ENCODE data around the gene CLASRP. TPM values are rescaled to one million over a fixed set of nuclear protein-coding genes. Genes with fewer than 3 reads are reported as not detected.

Gene CLASRP
- total RNA-seq, 1 experiment from 2014 or later: 126 TPM

GRCh38 chr19:45101806-45102205 is 63.0 kb downstream of the CLASRP start:
- intact Hi-C loops (cut with micrococcal nuclease; ENCODE audit: unreplicated experiment): loop anchor here (2.0 kb wide), 1 partner anchor 29 kb away; no protein-coding TSS in a partner anchor

GRCh38 chr19:45102481-45102880 is 63.6 kb downstream of the CLASRP start:
- H3K36me3 Mint-ChIP-seq (ENCODE audit: insufficient read depth, unreplicated experiment): peaks cover 21% of the 10 kb centered on the region

More at GRCh38 chr19:45101806-45102205, 63.0 kb downstream of the CLASRP start:
- TF ChIP-seq, protein P1, sequence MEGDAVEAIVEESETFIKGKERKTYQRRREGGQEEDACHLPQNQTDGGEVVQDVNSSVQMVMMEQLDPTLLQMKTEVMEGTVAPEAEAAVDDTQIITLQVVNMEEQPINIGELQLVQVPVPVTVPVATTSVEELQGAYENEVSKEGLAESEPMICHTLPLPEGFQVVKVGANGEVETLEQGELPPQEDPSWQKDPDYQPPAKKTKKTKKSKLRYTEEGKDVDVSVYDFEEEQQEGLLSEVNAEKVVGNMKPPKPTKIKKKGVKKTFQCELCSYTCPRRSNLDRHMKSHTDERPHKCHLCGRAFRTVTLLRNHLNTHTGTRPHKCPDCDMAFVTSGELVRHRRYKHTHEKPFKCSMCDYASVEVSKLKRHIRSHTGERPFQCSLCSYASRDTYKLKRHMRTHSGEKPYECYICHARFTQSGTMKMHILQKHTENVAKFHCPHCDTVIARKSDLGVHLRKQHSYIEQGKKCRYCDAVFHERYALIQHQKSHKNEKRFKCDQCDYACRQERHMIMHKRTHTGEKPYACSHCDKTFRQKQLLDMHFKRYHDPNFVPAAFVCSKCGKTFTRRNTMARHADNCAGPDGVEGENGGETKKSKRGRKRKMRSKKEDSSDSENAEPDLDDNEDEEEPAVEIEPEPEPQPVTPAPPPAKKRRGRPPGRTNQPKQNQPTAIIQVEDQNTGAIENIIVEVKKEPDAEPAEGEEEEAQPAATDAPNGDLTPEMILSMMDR (IDR thresholded peaks at IDR 0.05; ENCODE audit: unreplicated experiment): no peak
- Mint-ChIP-seq H3K9me3 (ENCODE audit: low read depth, unreplicated experiment) (no peaks in the 10 kb centered on the region), H3K4me1 (ENCODE audit: low read depth, unreplicated experiment) (peaks cover 75% of the 10 kb centered on the region), H3K27ac (ENCODE audit: unreplicated experiment) (peak overlapping the region; percentile 83), H3K27me3 (ENCODE audit: unreplicated experiment) (no peaks in the 10 kb centered on the region), H3K4me3 (ENCODE audit: low read depth, unreplicated experiment) (peak overlapping the region; percentile 54), H3K36me3 (ENCODE audit: insufficient read depth, unreplicated experiment) (peaks cover 28% of the 10 kb centered on the region)
- CTCF ChIA-PET: interaction anchor here (1.3 kb wide), 1 partner anchor 29 kb away, joined by 4 read pairs; no protein-coding TSS in a partner anchor
- no TSS peak for BruUV-seq (replicated peaks)
- no peak for DNase-seq

DNA sequence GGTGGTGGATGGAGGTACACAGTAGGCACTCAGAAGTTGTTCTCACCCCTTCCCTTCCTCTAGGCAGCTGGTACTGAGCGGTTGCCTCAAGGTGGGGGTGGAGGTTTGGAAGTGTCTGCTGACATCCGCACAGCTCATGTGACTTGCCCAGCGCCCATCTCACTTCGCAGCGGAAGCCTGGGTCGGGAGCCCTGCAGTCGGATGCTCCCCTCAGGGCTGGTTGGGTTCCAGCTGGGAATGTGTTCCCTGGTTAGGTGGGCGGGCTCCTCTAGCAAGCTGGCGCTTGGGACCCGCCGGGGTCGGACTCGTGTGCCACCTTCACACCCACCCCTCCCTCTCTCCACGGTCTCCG is 64.3 kb downstream of the CLASRP start:
- no peak overlapping the region for H3K27ac Mint-ChIP-seq (ENCODE audit: unreplicated experiment)
- peaks cover 62% of the 10 kb centered on the region for H3K4me1 Mint-ChIP-seq (ENCODE audit: low read depth, unreplicated experiment)
- H3K4me3 Mint-ChIP-seq (ENCODE audit: low read depth, unreplicated experiment): no peak overlapping the region
- no peak for DNase-seq
- TF ChIP-seq, protein P1 (IDR thresholded peaks at IDR 0.05; ENCODE audit: unreplicated experiment): no peak
- H3K9me3 Mint-ChIP-seq (ENCODE audit: low read depth, unreplicated experiment): no peaks in the 10 kb centered on the region
- CTCF ChIA-PET: interaction anchor here (1.1 kb wide), 2 partner anchors 10 to 11 kb away, joined by 3 to 5 read pairs; partner anchors contain the start of gene PPP1R37
- no TSS peak for BruUV-seq (replicated peaks)
- H3K36me3 Mint-ChIP-seq (ENCODE audit: insufficient read depth, unreplicated experiment): peaks cover 18% of the 10 kb centered on the region
- no peaks in the 10 kb centered on the region for H3K27me3 Mint-ChIP-seq (ENCODE audit: unreplicated experiment)
- intact Hi-C loops (cut with micrococcal nuclease; ENCODE audit: unreplicated experiment): no loop called here

More at GRCh38 chr19:45102481-45102880, 63.6 kb downstream of the CLASRP start:
- H3K9me3 Mint-ChIP-seq (ENCODE audit: low read depth, unreplicated experiment): no peaks in the 10 kb centered on the region
- no peaks in the 10 kb centered on the region for H3K27me3 Mint-ChIP-seq (ENCODE audit: unreplicated experiment)
- no peak overlapping the region for H3K27ac Mint-ChIP-seq (ENCODE audit: unreplicated experiment)
- intact Hi-C loops (cut with micrococcal nuclease; ENCODE audit: unreplicated experiment): no loop called here
- no peak for DNase-seq
- H3K4me3 Mint-ChIP-seq (ENCODE audit: low read depth, unreplicated experiment): no peak overlapping the region
- BruUV-seq (replicated peaks): no TSS peak
- peaks cover 68% of the 10 kb centered on the region for H3K4me1 Mint-ChIP-seq (ENCODE audit: low read depth, unreplicated experiment)
- CTCF ChIA-PET: interaction anchor here (1.1 kb wide), 1 partner anchor 11 kb away, joined by 5 read pairs; no protein-coding TSS in a partner anchor
- TF ChIP-seq, protein P1 (IDR thresholded peaks at IDR 0.05; ENCODE audit: unreplicated experiment): no peak

DNA sequence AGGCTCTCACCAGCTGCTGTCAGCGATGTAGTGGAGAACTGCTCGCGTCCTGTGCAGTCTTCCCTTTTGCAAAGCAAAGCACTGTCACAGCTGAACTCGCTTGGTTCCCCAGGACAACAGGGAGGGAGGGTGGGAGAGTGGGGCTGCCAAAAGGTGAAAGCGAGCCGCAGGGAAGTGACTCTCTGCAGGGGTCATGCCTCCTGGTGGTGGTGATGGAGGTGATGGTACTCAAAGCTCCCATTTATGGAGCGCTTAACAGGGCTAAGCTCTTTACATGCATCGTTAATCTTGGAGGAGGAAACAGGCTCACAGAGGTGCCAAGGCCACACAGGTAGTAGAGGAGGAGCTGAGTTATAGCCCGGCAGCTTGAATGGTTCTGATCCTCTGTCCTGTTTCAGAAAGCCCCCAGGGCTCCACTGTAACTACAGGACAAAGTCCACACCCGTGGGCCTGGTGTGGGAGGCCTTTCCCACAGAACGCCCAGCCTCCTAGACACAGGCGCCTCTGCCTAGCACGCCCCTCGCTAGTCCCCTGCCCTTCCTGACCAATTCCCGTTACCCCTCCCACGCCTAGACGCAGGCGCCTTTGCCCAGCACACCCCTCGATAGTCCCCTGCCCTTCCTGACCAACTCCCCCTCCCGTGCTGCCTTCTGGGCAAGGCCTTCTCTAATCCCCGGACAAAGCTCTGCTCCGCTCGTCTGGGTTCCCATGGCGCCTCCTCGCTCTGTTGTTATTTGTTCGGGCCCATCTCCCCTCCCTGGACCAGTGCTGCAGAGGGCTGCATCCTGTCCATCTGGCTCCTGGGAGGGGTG is 64.9 kb downstream of the CLASRP start:
- Mint-ChIP-seq H3K27ac (ENCODE audit: unreplicated experiment) (no peak overlapping the region), H3K4me3 (ENCODE audit: low read depth, unreplicated experiment) (no peak overlapping the region), H3K4me1 (ENCODE audit: low read depth, unreplicated experiment) (peaks cover 59% of the 10 kb centered on the region), H3K36me3 (ENCODE audit: insufficient read depth, unreplicated experiment) (peaks cover 18% of the 10 kb centered on the region), H3K27me3 (ENCODE audit: unreplicated experiment) (no peaks in the 10 kb centered on the region), H3K9me3 (ENCODE audit: low read depth, unreplicated experiment) (no peaks in the 10 kb centered on the region)
- DNase-seq: no peak
- TF ChIP-seq, protein P1 (IDR thresholded peaks at IDR 0.05; ENCODE audit: unreplicated experiment): no peak
- CTCF ChIA-PET: interaction anchor here (1.1 kb wide), 2 partner anchors 11 to 12 kb away, joined by 3 to 5 read pairs; partner anchors contain the start of gene PPP1R37
- no TSS peak for BruUV-seq (replicated peaks)
- intact Hi-C loops (cut with micrococcal nuclease; ENCODE audit: unreplicated experiment): no loop called here
